Omental fat pad (tissue), 4 donors: ENCODE results near the gene HSD11B1. TPM values are rescaled to one million over a fixed set of nuclear protein-coding genes. Genes with fewer than 3 reads are reported as not detected.

Experiments
- ATAC-seq: fragments of 150-250 bp; one replicate; pipeline ENCODE4 v1.9.1; 2016; ENCODE audit warnings: mild to moderate bottlenecking, moderate library complexity; ENCODE audit not compliant: low FRiP score
- DNase-seq: peaks from one replicate; pipeline ENCODE4 v3.0.0-alpha.2; 2019; ENCODE audit warnings: low spot score
- CTCF ChIP-seq, 3 donors: fragments of 450-650 bp; IDR thresholded peaks; one replicate each; pipeline ENCODE4 v1.5.1; 2016 to 2017; ENCODE audit warnings: antibody characterized with exemption in 3 of 3, mild to moderate bottlenecking in 3 of 3, moderate library complexity in 2 of 3
- total RNA-seq, 4 donors: library from RNA; depleted of rRNA; stranded (reverse); fragments of >200 nt; gene quantifications; one replicate each; pipeline ENCODE4 v1.1.0, GENCODE V29; 2016

The HSD11B1 gene
- total RNA-seq, 4 donors from 2014 or later, result 12.8 to 47.3 (median 18.0) TPM

DNA sequence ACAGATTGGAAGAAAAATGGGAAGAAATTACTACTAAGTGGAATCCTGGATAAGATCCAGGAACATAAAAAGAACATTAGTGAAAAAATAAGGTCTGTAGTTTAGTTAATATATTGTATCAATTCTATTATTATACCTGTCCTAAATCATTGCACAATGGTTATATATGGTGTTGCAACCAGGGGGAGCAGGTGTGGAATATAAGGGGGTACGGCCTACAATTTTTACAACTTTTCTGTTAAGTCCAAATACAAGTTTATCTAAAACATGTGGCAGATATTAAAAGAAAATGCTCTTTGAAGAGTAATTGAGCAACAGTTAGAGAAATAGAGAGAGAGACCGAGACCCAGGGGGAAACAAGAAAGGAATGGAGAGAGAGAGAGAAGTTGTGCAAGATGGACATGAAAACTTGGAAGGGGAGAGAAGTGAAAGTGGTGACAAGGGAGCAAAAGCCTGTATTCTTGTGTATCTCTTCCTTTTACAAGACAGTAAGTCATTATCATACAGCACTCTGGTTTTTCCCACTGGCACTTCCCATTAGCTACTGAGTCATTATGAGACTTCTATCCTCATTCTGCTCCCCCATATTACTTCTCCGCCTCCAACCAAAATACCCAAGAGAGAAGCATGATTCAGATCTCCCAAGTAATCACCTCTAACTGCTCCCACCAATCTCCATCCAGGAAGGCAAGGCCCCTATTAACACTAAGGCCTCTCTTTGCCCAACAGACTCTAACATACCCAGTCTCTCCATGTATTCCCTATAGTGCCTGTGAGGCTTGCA is 29.0 kb downstream of the HSD11B1 start:
- no peak for DNase-seq
- TF ChIP-seq CTCF (IDR thresholded peaks at IDR 0.05), result no peak
- ATAC-seq, result peak; percentile 54

GRCh38 chr1:209736490-209737117 is 32.0 kb downstream of the HSD11B1 start:
- DNase-seq (no peak), ATAC-seq (no peak)
- no peak for TF ChIP-seq CTCF (IDR thresholded peaks at IDR 0.05)

DNA sequence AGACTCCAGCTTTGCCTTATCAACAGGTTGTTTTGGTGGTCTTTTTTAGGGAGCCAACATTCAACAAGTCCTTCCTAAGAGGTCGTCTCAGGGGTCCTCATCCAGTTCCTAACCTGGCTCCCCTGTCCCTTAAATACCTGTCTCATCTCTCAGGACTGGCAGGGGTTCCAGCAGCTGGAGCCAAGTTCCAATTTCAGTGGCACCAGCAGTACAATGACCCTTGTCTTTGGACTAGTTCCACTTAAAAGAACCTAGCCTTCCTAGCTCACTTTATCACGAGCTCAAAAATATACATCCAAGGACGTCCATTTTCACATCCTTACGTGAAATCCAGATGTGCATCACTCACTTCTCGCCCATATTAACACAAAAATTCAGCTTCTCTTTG is 32.5 kb downstream of the HSD11B1 start:
- TF ChIP-seq CTCF (IDR thresholded peaks at IDR 0.05), result no peak
- ATAC-seq (no peak), DNase-seq (no peak)

DNA sequence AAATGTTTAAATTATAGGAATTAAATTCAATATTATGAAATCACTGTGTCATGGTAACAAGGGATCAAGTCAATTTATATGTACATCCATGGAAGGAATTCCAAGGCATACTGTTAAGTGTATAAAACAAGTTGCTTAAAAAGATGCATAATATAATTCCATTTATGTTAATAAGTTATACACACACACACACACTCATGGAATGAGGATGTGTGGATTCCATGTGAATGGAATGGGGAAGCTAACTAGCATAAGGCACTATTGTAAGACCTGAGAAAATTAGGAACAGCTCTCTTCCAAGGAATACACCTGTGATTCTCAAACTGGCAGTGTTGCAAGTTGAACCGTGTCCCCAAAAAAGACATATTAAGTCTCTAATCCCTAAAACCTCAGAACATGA is 33.6 kb downstream of the HSD11B1 start:
- no peak for ATAC-seq
- no peak for TF ChIP-seq CTCF (IDR thresholded peaks at IDR 0.05)
- no peak for DNase-seq

GRCh38 chr1:209741193-209741592 is 36.5 kb downstream of the HSD11B1 start:
- DNase-seq (no peak), ATAC-seq (no peak)
- TF ChIP-seq CTCF (IDR thresholded peaks at IDR 0.05), result no peak

DNA sequence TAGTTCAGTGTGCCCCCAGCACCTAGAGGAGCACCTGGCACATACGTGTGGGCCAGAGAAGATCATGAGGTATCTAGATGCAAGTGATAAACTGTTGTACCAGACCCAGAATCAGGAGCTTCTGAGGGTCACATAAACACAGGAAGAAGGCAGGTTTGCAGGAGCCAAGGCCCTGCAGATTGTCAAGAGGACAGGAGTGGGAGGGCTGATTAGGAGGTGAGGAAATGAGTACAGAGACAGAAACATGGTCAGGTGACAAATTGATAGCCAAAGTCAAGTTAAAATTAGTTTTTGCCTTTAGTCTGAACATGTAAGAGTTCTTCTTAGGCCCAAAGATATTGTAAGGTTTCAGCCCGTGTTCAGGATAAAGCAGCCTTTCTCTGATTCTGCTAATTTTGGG is 37.2 kb downstream of the HSD11B1 start:
- ATAC-seq, result no peak
- no peak for DNase-seq
- TF ChIP-seq CTCF (IDR thresholded peaks at IDR 0.05), result no peak
